Adrenal gland (tissue), 5 donors: ENCODE results near the gene PCNX2.

Source experiments
- CTCF ChIP-seq, 6 experiments: fragments of 450-650 bp in 4 of 6; fragments of 200-600 bp in 2 of 6; sonication (generic) in 1 of 6; IDR thresholded peaks; 1 replicate in 5 of 6; 2 replicates in 1 of 6; pipeline versions ENCODE4 v1.5.1 to v1.8.0; 2016 to 2021; ENCODE audit warnings: antibody characterized with exemption in 6 of 6, mild to moderate bottlenecking in 2 of 6, moderate library complexity in 1 of 6
- POLR2A ChIP-seq, 2 donors: fragments of 450-650 bp; IDR thresholded peaks; one replicate each; pipeline ENCODE4 v1.6.1; 2017; ENCODE audit warnings: antibody characterized with exemption in 2 of 2, mild to moderate bottlenecking in 2 of 2, moderate library complexity in 1 of 2
- donor health status: DM: no; HTN: no; CAD: no.

- TF ChIP-seq CTCF (IDR thresholded peaks at IDR 0.05) (no peak), POLR2A (IDR thresholded peaks at IDR 0.05) (no peak)
These were observed 124.8 kb downstream of the PCNX2 start for GRCh38 chr1:233170741-233171140.
